GM23338 (cell line): ENCODE results near the gene ERVH48-1.
"Not testable (repeated sequence)": the region's sequence is repeated elsewhere in the genome, so short reads cannot be mapped to it uniquely, and the experiment has no call there.

Experiments used
- CTCF ChIP-seq, 2 experiments: fragments of 200-600 bp in 1 of 2; sonication (generic) in 1 of 2; conservative IDR thresholded peaks; 2 replicates each; pipeline versions ENCODE4 v1.5.1 to v1.6.1; 2016 to 2017; ENCODE audit warnings: antibody characterized with exemption in 2 of 2, low read depth in 2 of 2, mild to moderate bottlenecking in 2 of 2, moderate library complexity in 1 of 2
- ETS1 ChIP-seq: IDR thresholded peaks from 2 replicates; pipeline ENCODE4 v1.6.1; 2016; ENCODE audit warnings: antibody characterized with exemption
- EZH2 ChIP-seq: fragments of 200-600 bp; sonication (generic); IDR thresholded peaks from one replicate; pipeline ENCODE4 v1.8.0; 2017; ENCODE audit warnings: antibody characterized with exemption, mild to moderate bottlenecking, low read depth; ENCODE audit not compliant: unreplicated experiment
- EZH2phosphoT487 ChIP-seq: fragments of 200-600 bp; sonication (generic); IDR thresholded peaks from one replicate; pipeline ENCODE4 v1.8.1; 2018; ENCODE audit warnings: antibody characterized with exemption; ENCODE audit not compliant: unreplicated experiment
- POLR2AphosphoS5 ChIP-seq: IDR thresholded peaks from 2 replicates; pipeline ENCODE4 v1.6.1; 2016; ENCODE audit warnings: antibody characterized with exemption, low read depth
- REST ChIP-seq: IDR thresholded peaks from one replicate; pipeline ENCODE4 v1.6.1; 2018; ENCODE audit warnings: antibody characterized with exemption; ENCODE audit not compliant: unreplicated experiment
- STAT1 ChIP-seq: IDR thresholded peaks from one replicate; pipeline ENCODE4 v1.6.1; 2016; ENCODE audit warnings: antibody characterized with exemption; ENCODE audit not compliant: unreplicated experiment
- ZNF331 ChIP-seq: fragments of 250-450 bp; sonication (Bioruptor Pico); IDR thresholded peaks from 2 replicates; pipeline ENCODE4 v1.5.0; 2020; ENCODE audit warnings: low read depth, mild to moderate bottlenecking, moderate library complexity

- TF ChIP-seq CTCF (conservative IDR thresholded peaks at IDR 0.05; ENCODE audit: low read depth in 2 of 2); EZH2; STAT1; POLR2AphosphoS5; ZNF331 (CRISPR knock-in tag); REST; EZH2phosphoT487; ETS1: not testable (repeated sequence)
Observed at GRCh38 chr21:42933973-42934372, 8.5 kb upstream of the ERVH48-1 start.
